ENCODE measurements around the gene RPS18. TPM values are rescaled to one million over a fixed set of nuclear protein-coding genes. Genes with fewer than 3 reads are reported as not detected.
"Not testable (repeated sequence)": the region's sequence is repeated elsewhere in the genome, so short reads cannot be mapped to it uniquely, and the experiment has no call there.

Gene RPS18
- total RNA-seq, 2 donors from 2014 or later = 2,541 to 3,009 TPM

DNA sequence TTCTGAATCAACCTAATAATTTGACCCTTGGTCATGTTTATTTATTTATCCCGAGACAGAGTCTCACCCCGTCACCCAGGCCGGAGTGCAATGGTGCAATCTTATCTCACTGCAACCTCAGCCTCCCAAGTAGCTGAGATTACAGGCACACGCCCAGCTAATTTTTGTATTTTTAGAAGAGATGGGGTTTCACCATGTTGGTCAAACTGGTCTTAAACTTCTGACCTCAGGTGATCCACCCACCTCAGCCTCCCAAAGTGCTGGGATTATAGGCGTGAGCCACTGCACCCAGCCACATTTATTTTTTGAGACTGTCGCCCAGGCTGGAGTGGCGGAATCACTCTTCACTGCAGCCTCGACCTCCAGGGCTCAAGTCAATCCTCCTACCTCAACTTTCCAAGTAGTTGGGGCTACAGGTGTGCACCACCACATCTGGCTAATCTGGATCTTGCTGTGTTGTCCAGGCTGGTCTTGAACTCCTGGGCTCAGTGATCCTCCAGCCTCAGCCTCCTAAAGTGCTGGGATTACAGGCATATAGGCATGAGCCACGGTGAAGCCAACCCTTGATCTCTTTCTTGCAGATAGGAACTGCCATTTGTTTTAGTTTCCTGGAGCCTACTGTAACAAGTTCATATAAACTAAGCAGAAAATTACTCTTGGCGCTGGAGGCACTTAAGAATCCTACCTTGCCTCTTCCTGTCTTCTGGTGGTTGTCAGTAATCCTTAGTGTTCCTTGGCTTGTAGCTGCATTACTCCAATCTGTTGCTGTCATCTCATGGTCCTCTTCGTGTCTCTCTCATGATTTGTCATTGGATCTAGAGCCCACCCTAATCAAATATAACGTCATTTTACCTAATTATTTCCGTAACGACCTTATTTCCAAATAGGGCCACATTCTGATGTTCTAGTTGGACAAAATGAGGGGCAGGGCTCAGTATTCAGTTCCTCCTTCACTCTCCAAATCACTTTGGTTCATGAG lies 2.3 kb downstream of the RPS18 start:
- no peak for DNase-seq
- Histone ChIP-seq H3K27me3 (ENCODE audit: control insufficient read depth, insufficient read depth, low read length, poor library complexity, severe bottlenecking) (no peaks in the 10 kb centered on the region), H3K9me3 (ENCODE audit: control insufficient read depth, low read length) (no peaks in the 10 kb centered on the region), H3K9ac (ENCODE audit: extremely low read depth, low read length, poor library complexity, severe bottlenecking) (peak overlapping the region; percentile 0), H3K36me3 (ENCODE audit: control insufficient read depth, insufficient read depth, low read length) (peaks cover 52% of the 10 kb centered on the region), H3K4me1 (ENCODE audit: control insufficient read depth, insufficient read depth, low read length) (no peaks in the 10 kb centered on the region), H3K4me3 (ENCODE audit: low read length) (peak overlapping the region; percentile 98), H3K27ac (ENCODE audit: low read depth, low read length) (no peak overlapping the region)
- peaks cover 51% of the 10 kb centered on the region for H3K36me3 Mint-ChIP-seq (ENCODE audit: low read depth)
- TF ChIP-seq, protein P1, sequence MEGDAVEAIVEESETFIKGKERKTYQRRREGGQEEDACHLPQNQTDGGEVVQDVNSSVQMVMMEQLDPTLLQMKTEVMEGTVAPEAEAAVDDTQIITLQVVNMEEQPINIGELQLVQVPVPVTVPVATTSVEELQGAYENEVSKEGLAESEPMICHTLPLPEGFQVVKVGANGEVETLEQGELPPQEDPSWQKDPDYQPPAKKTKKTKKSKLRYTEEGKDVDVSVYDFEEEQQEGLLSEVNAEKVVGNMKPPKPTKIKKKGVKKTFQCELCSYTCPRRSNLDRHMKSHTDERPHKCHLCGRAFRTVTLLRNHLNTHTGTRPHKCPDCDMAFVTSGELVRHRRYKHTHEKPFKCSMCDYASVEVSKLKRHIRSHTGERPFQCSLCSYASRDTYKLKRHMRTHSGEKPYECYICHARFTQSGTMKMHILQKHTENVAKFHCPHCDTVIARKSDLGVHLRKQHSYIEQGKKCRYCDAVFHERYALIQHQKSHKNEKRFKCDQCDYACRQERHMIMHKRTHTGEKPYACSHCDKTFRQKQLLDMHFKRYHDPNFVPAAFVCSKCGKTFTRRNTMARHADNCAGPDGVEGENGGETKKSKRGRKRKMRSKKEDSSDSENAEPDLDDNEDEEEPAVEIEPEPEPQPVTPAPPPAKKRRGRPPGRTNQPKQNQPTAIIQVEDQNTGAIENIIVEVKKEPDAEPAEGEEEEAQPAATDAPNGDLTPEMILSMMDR (conservative IDR thresholded peaks at IDR 0.05) = no peak
- H3K4me3 Mint-ChIP-seq = peak overlapping the region; percentile 98
- peak overlapping the region; percentile 91 for H3K27ac Mint-ChIP-seq
- H3K4me1 Mint-ChIP-seq = peaks cover 35% of the 10 kb centered on the region
- WGBS, 2 experiments (ENCODE audit: insufficient coverage in 1 of 2, insufficient read length in 1 of 2) = 83 to 87% methylated on average over 11 to 14 of the region's 14 CpGs
- H3K9me3 Mint-ChIP-seq = no peaks in the 10 kb centered on the region
- no peaks in the 10 kb centered on the region for H3K27me3 Mint-ChIP-seq (ENCODE audit: insufficient read depth)

DNA sequence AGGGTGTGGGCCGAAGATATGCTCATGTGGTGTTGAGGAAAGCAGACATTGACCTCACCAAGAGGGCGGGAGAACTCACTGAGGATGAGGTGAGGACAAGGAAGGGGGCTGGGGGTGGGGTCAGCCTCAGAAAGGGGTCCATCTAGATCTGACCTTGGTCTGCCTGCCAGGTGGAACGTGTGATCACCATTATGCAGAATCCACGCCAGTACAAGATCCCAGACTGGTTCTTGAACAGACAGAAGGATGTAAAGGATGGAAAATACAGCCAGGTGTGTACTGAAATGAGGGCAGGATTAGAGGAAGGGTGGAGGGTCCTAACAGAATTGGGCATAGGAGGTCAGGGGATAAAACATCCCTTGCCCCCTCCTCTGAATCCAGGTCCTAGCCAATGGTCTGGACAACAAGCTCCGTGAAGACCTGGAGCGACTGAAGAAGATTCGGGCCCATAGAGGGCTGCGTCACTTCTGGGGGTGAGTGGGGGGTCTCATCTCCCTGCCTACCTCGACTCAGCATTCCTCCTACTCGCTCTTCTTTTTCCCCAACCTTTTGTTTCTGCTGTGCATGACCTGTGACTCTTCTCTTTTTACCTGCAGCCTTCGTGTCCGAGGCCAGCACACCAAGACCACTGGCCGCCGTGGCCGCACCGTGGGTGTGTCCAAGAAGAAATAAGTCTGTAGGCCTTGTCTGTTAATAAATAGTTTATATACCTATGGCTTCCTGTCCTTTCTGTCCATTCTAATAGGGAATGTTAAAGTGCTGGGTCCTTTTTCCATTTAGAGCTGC lies 4.1 kb downstream of the RPS18 start:
- Mint-ChIP-seq H3K27ac (peak overlapping the region; percentile 91), H3K4me1 (peaks cover 35% of the 10 kb centered on the region), H3K4me3 (peak overlapping the region; percentile 98), H3K36me3 (ENCODE audit: low read depth) (peaks cover 58% of the 10 kb centered on the region)
- not testable (repeated sequence) for H3K27me3 ChIP-seq (ENCODE audit: control insufficient read depth, insufficient read depth, low read length, poor library complexity, severe bottlenecking); H3K27me3 Mint-ChIP-seq (ENCODE audit: insufficient read depth); DNase-seq; H3K9me3 ChIP-seq (ENCODE audit: control insufficient read depth, low read length); H3K4me1 ChIP-seq (ENCODE audit: control insufficient read depth, insufficient read depth, low read length); H3K9me3 Mint-ChIP-seq
- WGBS, 2 experiments (ENCODE audit: insufficient coverage in 1 of 2, insufficient read length in 1 of 2) = 80 to 88% methylated on average over 5 to 16 of the region's 16 CpGs
- Histone ChIP-seq H3K9ac (ENCODE audit: extremely low read depth, low read length, poor library complexity, severe bottlenecking) (peak overlapping the region; percentile 42), H3K27ac (ENCODE audit: low read depth, low read length) (peak overlapping the region; percentile 77), H3K4me3 (ENCODE audit: low read length) (peak overlapping the region; percentile 98), H3K36me3 (ENCODE audit: control insufficient read depth, insufficient read depth, low read length) (peaks cover 66% of the 10 kb centered on the region)

DNA sequence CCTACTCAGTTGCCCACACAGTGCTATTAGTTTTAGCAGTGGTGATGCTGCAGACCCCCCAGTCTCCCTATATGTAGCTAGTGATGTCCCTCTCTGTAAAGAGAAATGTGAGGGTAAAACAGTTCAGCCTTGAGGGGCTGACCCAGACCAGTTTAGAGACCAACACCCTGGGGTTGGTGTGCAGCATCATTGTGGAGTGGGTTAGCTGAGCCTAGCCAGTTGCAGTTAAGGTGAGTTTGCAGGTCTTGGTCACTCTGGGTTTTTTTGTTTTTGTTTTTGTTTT lies 4.6 kb downstream of the RPS18 start:
- Histone ChIP-seq H3K4me3 (ENCODE audit: low read length) (peak overlapping the region; percentile 98), H3K27me3 (ENCODE audit: control insufficient read depth, insufficient read depth, low read length, poor library complexity, severe bottlenecking) (no peaks in the 10 kb centered on the region), H3K9ac (ENCODE audit: extremely low read depth, low read length, poor library complexity, severe bottlenecking) (peak overlapping the region; percentile 42), H3K36me3 (ENCODE audit: control insufficient read depth, insufficient read depth, low read length) (peaks cover 69% of the 10 kb centered on the region), H3K27ac (ENCODE audit: low read depth, low read length) (peak overlapping the region; percentile 77), H3K9me3 (ENCODE audit: control insufficient read depth, low read length) (no peaks in the 10 kb centered on the region), H3K4me1 (ENCODE audit: control insufficient read depth, insufficient read depth, low read length) (no peaks in the 10 kb centered on the region)
- Mint-ChIP-seq H3K9me3 (no peaks in the 10 kb centered on the region), H3K4me3 (peak overlapping the region; percentile 98), H3K36me3 (ENCODE audit: low read depth) (peaks cover 58% of the 10 kb centered on the region), H3K4me1 (peaks cover 35% of the 10 kb centered on the region), H3K27ac (peak overlapping the region; percentile 91), H3K27me3 (ENCODE audit: insufficient read depth) (no peaks in the 10 kb centered on the region)
- TF ChIP-seq, protein P1 (conservative IDR thresholded peaks at IDR 0.05) = no peak
- no peak for DNase-seq
